ENCODE data around the gene CEP85L.

- TF ChIP-seq ESRRA (CRISPR knock-in tag; IDR thresholded peaks at IDR 0.05; ENCODE audit: low read depth) (no peak), MZF1 (CRISPR knock-in tag; IDR thresholded peaks at IDR 0.05; ENCODE audit: borderline replicate concordance) (no peak), ZNF800 (CRISPR knock-in tag; IDR thresholded peaks at IDR 0.05) (no peak), CBX2 (IDR thresholded peaks at IDR 0.05; ENCODE audit: low read depth, low read length) (no peak), CBX2 (CRISPR knock-in tag; IDR thresholded peaks at IDR 0.05; ENCODE audit: low read depth) (no peak), STAT5B (CRISPR knock-in tag; IDR thresholded peaks at IDR 0.05) (no peak), REST (IDR thresholded peaks at IDR 0.05; ENCODE audit: borderline replicate concordance in 1 of 2, low read depth in 1 of 2, low read length in 2 of 2) (no peak), ZGPAT (CRISPR knock-in tag; IDR thresholded peaks at IDR 0.05) (no peak), REXO4 (CRISPR knock-in tag; IDR thresholded peaks at IDR 0.05; ENCODE audit: borderline replicate concordance) (no peak), TRIM24 (CRISPR knock-in tag; IDR thresholded peaks at IDR 0.05) (no peak), POLR2AphosphoS2 (IDR thresholded peaks at IDR 0.05; ENCODE audit: low read depth, low read length) (no peak), CENPBD1 (CRISPR knock-in tag; IDR thresholded peaks at IDR 0.05; ENCODE audit: borderline replicate concordance, low read depth) (no peak), KAT7 (CRISPR knock-in tag; IDR thresholded peaks at IDR 0.05; ENCODE audit: borderline replicate concordance) (no peak), TCF7 (IDR thresholded peaks at IDR 0.05; ENCODE audit: low read depth) (no peak), POLR2A (IDR thresholded peaks at IDR 0.05; ENCODE audit: insufficient read depth in 1 of 2, low read depth in 2 of 2, low read length in 2 of 2) (no peak)
These were observed 150.3 kb downstream of the CEP85L start for GRCh38 chr6:118501099-118501498.

All from HepG2 (cell line).